NCI-H2227 treated with DMSO at 0.1 percent for 48 hours (cell line): ENCODE measurements around the gene ADGRG1.

ENCODE experiments used
- DNase-seq: peaks from one replicate; lab custom pipeline; 2025; lab: John Stamatoyannopoulos, UW

Gene ADGRG1

GRCh38 chr16:57682809-57683635 lies 54.6 kb downstream of the ADGRG1 start:
- no peak for DNase-seq

- no peak for DNase-seq
These were observed 55.5 kb downstream of the ADGRG1 start for GRCh38 chr16:57683636-57684545.

GRCh38 chr16:57684626-57685358 lies 56.4 kb downstream of the ADGRG1 start:
- no peak for DNase-seq

- DNase-seq = no peak
These were observed 57.2 kb downstream of the ADGRG1 start for GRCh38 chr16:57685633-57686032.

- DNase-seq = no peak
These were observed 58.1 kb downstream of the ADGRG1 start for GRCh38 chr16:57686577-57686976.

- no peak for DNase-seq
These were observed 59.0 kb downstream of the ADGRG1 start for GRCh38 chr16:57687363-57687929.

GRCh38 chr16:57688487-57688986 lies 60.1 kb downstream of the ADGRG1 start:
- no peak for DNase-seq

GRCh38 chr16:57688987-57689761 lies 60.7 kb downstream of the ADGRG1 start:
- no peak for DNase-seq

- no peak for DNase-seq
These were observed 61.5 kb downstream of the ADGRG1 start for GRCh38 chr16:57689762-57690558.

GRCh38 chr16:57690782-57691471 lies 62.5 kb downstream of the ADGRG1 start:
- DNase-seq = no peak

GRCh38 chr16:57692636-57693035 lies 64.2 kb downstream of the ADGRG1 start:
- no peak for DNase-seq

- no peak for DNase-seq
These were observed 65.1 kb downstream of the ADGRG1 start for GRCh38 chr16:57693550-57693949.

- no peak for DNase-seq
These were observed 65.8 kb downstream of the ADGRG1 start for GRCh38 chr16:57694231-57694724.

GRCh38 chr16:57694725-57695679 lies 66.6 kb downstream of the ADGRG1 start, which contains the start of gene DRC7:
Gene DRC7, plus strand, starts transcription at chr16:57694806. Its CDS starts 3,144 bp downstream, at chr16:57697950.
- DNase-seq = peak; percentile 29

- DNase-seq = no peak
These were observed 67.2 kb downstream of the ADGRG1 start for GRCh38 chr16:57695680-57696069.

- DNase-seq = no peak
These were observed 67.8 kb downstream of the ADGRG1 start for GRCh38 chr16:57696240-57696639.

- DNase-seq = no peak
These were observed 69.6 kb downstream of the ADGRG1 start for GRCh38 chr16:57697896-57698537.
